C4-2B (cell line): ENCODE data around the gene GGCX.

Experiments
- H3K27ac ChIP-seq: fragments of 450-650 bp; 2 replicates; pipeline ENCODE4 v1.5.1; 2017
- ZFX ChIP-seq: fragments of 450-650 bp; IDR thresholded peaks from 2 replicates; pipeline ENCODE4 v1.6.1; 2017
- TF ChIP-seq, protein P1 (sequence below): fragments of 450-650 bp; conservative IDR thresholded peaks from 2 replicates; pipeline ENCODE4 v1.5.1; 2017; ENCODE audit warnings: mild to moderate bottlenecking

Gene GGCX

DNA sequence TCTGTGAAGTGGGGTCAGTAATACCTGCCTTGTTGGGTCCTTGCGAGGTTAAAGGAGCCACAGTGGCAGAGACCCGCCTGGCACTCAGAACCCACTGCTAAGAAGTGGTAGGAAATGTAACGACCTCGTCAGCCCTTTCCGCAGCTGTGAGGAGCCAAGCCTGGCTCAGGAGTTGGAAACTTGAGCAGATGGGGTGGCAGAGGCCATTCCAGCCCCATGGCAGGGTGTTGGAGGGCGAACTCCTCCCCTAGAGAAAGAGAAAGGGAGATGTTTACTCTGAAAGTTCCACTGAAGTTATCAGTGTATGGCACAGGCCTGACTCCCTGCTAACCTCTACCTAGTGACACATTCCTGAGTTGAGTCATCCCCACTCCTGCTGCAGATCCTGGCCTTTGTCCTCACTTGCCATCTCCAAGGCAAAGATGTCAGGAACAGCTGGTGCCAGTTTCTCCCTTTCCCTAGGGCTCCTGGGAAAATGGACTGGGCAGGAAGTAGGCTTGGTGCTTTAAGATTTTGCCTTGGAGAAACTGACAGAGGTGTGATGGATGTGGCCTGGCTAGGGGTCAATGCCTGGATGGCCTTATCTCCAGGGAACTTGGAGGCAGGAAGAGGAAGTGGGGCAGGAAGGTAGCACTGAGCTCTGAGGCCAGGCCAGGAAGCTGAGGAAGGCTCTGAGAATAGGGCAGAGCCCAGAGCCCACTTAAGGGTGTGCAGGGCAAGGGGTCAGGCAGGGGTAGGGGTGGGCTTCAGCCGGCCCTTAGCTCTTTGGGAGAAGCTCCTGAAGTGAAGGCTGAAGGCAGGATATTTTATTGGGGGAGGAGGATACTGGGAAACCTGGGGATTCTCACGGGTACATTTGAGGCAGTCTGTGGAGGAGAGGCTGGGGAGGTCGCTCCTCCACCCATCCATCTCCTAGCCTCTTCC lies 23.8 kb upstream of the GGCX start:
- no peak overlapping the region for H3K27ac ChIP-seq
- TF ChIP-seq, protein P1, sequence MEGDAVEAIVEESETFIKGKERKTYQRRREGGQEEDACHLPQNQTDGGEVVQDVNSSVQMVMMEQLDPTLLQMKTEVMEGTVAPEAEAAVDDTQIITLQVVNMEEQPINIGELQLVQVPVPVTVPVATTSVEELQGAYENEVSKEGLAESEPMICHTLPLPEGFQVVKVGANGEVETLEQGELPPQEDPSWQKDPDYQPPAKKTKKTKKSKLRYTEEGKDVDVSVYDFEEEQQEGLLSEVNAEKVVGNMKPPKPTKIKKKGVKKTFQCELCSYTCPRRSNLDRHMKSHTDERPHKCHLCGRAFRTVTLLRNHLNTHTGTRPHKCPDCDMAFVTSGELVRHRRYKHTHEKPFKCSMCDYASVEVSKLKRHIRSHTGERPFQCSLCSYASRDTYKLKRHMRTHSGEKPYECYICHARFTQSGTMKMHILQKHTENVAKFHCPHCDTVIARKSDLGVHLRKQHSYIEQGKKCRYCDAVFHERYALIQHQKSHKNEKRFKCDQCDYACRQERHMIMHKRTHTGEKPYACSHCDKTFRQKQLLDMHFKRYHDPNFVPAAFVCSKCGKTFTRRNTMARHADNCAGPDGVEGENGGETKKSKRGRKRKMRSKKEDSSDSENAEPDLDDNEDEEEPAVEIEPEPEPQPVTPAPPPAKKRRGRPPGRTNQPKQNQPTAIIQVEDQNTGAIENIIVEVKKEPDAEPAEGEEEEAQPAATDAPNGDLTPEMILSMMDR, result no peak
- TF ChIP-seq ZFX, result no peak

DNA sequence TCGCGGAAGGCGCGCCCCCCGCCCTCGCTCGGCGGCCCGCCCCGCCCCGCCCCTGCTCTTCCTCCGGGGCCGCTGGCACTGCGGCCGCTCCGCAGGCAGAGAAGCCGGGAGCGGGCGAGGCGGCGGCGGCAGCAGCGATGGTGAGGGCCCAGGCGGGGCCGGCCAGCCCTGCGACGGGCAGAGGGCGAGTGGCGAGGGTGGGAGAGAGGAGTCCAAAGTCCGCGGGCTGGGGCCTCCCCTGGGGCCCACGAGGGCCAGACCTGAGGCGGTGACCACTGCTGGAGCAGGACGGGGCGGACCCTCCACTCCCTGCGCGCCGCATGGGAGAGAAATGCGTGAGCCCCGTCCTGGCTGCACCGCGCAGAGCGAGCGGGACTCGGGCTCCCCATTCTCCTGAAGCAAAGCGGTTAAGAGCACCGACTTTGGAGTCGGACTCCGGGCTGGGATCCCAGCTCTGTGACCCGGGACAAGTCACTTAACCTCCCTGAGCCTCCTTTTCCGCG lies 23.1 kb upstream of the GGCX start, which contains the start of gene VAMP5:
Gene VAMP5, plus strand, starts transcription at position 78 of the 503 bp plus-strand sequence. Its CDS starts 60 bp downstream, at position 138.
- no peak within 1 kb of the TSS for H3K27ac ChIP-seq

DNA sequence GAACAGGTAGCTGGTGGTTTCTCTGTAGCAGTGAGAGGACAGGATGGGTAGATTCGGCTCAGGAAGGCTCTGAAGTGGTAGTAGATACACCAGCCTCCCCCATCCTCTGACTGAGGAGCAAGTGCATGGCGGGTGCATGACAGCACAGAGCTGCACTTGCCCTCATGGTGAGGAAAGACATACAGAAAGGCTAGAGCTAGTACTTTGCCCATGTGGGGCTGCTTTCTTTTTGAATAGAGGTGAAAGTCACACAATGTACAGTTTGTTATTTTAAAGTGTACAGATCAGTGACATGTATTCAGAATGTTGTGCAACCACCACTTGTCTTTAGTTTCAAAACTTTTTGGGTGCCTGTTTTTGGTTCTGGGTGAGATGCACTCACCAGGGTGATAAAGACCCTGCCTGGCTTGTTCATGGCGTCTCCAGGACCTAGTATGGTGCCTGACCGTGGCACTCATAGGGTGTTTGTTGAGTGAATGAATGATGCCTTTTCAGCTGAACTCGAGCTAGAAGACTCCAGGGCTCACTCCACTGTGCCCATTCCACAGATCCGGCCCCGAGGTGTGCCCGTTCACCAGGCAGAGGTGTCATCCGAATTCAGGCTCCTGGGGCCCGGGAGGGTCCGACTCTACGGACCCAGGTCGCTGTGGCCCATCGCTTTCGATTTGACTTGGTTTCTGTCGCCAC lies 22.5 kb upstream of the GGCX start:
- no peak overlapping the region for H3K27ac ChIP-seq
- no peak for TF ChIP-seq ZFX
- TF ChIP-seq, protein P1, result no peak

More for the DNA sequence above, 23.1 kb upstream of the GGCX start, which contains the start of gene VAMP5:
- TF ChIP-seq, protein P1, result no peak
- no peak for TF ChIP-seq ZFX

DNA sequence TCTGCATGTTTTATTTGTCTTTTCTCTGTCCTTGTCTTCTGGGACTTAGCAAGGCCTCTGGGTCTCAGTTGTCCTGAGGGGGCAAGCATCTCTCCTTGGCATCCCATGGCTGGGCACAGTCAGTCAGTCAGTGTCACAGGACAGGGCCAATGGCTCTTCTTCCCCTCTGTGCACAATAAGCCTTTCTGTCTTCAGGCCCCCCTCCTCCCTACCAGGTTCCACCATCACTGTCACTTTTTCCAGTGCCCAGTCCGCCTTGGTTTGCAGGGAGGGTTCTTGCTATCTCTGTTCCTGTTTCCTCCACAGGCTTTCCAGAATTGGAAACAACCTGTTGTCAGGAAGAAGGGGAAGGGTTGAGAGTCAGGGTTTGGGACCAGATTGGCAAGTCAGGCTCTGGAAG lies 21.2 kb upstream of the GGCX start:
- H3K27ac ChIP-seq, result no peak overlapping the region
- TF ChIP-seq ZFX, result no peak
- TF ChIP-seq, protein P1, result no peak

DNA sequence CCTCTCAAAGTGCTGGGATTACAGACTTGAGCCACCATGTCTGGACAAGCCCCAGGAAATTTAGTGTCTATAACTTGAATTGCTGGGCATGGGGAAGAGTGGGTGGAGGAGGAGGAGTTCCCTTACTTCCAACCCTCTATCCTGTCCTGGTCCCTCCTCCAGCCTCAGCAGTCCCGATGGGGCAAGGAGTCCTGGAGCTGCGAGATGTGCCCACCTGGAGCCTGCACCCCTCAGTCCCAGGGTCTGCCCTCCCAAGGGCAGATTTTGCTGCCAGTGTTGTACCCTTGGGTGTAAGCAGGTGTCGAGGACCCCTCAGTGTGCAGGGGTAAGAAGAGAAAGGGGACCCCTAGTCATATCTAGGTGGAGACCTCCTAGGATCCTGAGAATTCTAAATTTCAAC lies 18.9 kb upstream of the GGCX start:
- H3K27ac ChIP-seq, result no peak overlapping the region

DNA sequence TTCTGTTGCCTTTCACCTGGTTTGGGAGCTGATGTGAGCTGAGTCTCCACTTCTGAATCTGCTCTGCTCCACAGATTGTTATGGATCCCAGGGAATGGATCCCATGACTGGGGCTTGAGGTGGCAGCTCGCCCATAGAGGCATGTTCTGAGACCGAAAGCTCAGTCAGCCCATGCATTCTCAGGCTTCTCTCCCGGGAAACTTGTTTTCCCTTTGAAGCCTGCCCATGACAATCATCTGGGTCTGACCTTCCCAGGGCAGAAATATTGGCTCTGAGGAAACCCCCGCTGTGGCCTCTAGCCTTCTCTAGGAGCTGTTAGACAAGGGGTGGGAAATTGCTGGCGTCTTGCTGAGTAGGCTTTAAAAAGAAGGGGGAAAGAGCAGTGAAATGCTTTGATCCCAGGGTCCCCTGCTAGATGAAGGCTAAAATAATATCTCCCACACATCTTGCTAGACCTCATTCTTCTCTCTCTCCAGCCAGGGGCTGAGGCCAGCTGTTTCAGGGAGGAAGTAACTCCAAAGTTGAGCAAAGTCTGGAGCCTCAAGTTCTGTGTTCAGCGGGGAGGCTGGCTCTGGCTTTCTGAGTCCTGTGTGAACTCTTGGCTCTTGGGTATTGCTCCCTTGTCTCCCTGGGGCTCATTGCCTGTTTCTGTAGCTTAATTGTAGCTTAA lies 18.1 kb upstream of the GGCX start:
- TF ChIP-seq, protein P1, result no peak
- TF ChIP-seq ZFX, result no peak
- no peak overlapping the region for H3K27ac ChIP-seq

More for the DNA sequence above, 18.9 kb upstream of the GGCX start:
- no peak for TF ChIP-seq ZFX
- TF ChIP-seq, protein P1, result no peak
